Effector CD8-positive, alpha-beta T cell (primary cell): Measurements from ENCODE around the gene BEX2.
"Not testable (repeated sequence)": the region's sequence is repeated elsewhere in the genome, so short reads cannot be mapped to it uniquely, and the experiment has no call there.

Source experiments
- DNase-seq: peaks from one replicate; lab custom pipeline; 2025; lab: John Stamatoyannopoulos, UW
- total RNA-seq, 4 experiments: gene quantifications; one replicate each; lab custom pipeline; 2026; lab: John Stamatoyannopoulos, UW

Gene BEX2
- total RNA-seq, result 10.4 to 17.2 (median 13.3) reads per million in 4 experiments

DNA sequence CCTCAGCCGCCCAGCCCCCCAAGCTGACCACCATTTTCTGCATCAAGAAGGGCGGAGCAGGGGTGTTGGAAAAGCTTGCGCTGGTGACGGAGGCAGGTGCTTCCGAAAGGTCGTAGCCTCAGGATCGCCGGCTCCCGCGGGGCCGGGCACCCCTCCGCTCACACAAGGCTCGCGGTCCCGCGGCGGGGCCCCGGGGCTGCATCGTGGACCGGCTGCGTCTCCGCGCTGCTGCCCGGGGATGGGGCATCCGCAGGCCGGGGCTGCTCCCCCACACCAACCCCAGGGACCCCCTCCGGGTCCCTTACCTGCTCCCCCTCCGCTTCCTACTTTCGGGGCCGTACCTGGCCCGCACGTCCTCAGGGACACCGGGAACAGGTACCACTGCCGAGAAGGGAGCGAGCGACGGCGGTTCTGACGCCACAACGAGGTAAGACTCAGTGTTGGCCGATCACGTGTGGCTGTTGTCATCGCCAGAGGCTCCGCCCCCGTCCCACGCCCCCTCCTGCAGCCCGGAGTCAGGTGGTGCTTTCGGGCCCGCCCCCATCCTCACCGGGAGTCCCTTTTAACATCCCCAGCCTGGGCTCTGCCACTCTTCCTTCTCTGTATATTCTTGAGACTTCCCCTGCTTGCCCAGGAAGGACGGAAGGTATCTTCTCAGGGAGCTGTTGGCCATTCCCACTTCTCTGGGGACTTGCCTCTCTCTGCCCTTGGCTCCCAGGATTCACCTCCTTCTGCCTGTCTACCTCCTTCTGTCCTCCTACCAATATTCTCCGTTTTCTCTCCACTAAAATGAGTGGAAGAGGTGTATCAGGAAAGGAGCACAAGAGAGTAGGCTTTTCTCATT, at the start of gene BEX2:
BEX2 (minus strand) TSS at position 436 of the 844 bp plus-strand sequence. CDS start 1,014 bp downstream, outside the sequence.
- peak; percentile 72 for DNase-seq

- DNase-seq, result no peak
Observed at GRCh38 chrX:103360092-103360491, 49.3 kb upstream of the BEX2 start.

GRCh38 chrX:103359605-103360004, 48.8 kb upstream of the BEX2 start:
- not testable (repeated sequence) for DNase-seq

- no peak for DNase-seq
Observed at GRCh38 chrX:103357871-103358270, 47.1 kb upstream of the BEX2 start.

- no peak for DNase-seq
Observed at GRCh38 chrX:103356858-103357257, 46.1 kb upstream of the BEX2 start.

DNA sequence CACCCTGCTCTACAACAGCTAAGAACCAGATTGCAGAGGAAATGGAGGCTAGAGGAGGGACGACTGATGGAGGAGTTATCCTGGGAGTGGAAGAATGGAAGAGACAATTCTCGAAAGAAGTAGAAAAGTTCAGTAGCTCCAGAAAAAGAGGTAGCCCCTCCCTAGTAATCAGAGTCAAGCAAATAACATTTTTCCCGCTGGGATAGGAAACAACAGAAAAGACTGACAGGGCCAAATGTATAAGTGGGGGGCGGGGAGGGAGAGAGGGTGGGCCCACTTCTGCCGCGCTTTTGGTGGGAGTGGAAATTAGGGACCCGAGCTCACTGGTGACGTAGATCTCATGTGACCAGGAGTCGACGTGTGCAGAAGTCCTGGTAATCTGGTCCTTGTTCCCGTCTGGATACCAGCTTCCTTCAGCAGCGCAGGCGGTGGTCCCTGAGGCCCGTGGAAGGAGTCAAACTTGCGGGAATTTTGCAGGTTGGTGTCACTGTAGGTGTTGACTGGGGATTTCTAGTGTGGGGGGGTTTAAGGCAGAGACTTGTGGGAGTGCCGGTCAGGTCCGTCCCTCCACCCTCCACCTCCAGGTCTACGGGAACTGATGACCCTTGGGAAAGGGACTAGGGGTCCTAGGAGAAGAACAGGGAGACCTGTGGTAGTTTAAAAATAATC, 45.5 kb upstream of the BEX2 start, which contains the start of gene TCEAL9:
TCEAL9 (plus strand) TSS at position 377 of the 669 bp plus-strand sequence. CDS start 1,179 bp downstream, outside the sequence.
- DNase-seq, result no peak

- no peak for DNase-seq
Observed at GRCh38 chrX:103347682-103348397, 37.0 kb upstream of the BEX2 start.

- DNase-seq, result no peak
Observed at GRCh38 chrX:103344606-103345005, 33.8 kb upstream of the BEX2 start.

DNA sequence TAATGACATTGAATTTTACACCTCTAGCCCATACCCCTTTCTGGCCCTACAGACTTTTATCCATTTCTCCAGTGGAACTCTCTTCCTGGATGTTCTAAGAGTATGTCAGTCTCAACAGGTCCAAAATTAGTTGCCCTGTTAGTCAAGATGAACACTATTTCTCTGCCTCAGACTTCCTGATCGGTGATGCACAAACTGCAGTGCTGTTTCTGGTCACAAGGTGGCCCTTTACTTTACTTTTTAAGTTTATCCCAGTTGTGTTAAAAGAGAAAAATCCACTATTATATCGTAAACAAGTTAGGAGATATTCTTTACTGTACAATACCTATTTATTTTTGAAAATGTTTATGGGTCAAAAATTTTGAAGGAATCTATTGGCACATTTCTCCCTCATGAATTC, 32.3 kb upstream of the BEX2 start:
- DNase-seq, result peak; percentile 2

DNA sequence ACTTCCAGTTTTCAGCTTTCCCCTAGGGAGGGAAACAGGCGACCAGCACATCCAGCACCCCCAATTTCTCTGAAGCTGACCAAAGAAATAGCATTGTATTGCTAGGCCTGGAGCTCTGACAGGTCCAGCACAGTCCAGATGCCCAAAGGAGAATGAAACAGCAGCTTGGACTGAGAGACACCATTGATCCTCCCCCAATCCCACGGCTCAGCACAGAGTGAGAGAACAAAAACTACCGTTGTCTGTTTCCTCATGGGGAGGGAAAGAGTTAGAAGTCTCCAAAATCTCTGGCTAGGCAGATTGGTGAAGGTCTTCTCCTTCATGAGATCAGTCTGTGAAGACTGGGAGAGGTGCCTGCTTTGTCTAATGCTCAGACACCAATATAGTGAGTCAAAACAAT, 27.9 kb upstream of the BEX2 start:
- no peak for DNase-seq

DNA sequence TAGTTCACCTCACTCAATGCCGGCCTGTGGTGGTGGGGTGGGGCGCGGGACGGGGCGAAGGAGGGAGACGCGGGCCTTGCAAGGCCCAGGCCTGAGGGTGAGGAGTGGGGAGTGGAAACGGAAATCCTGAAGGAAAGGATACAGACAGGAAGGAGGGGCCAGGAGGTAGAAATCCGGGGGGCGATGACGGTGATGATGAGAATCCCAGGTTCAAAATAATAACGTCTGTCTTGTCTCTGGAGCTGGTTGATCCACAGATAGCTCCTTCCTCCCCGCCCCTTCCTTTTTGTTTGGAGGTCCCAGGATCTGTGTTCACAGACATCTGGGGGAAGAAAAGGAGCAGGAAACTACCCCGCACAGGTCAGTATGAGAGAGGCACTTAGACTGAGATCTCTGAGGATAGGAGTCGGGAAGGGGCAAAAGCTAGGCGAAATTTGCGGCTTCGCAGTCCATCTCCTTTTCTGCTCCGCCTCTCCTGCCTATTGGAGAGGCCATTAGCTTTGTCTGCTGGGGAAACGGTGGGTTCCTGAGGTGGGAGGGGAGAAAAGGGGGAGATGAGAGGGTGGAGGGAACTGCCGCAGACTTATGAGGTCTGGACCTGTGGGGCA, 20.0 kb upstream of the BEX2 start:
- DNase-seq, result no peak

DNA sequence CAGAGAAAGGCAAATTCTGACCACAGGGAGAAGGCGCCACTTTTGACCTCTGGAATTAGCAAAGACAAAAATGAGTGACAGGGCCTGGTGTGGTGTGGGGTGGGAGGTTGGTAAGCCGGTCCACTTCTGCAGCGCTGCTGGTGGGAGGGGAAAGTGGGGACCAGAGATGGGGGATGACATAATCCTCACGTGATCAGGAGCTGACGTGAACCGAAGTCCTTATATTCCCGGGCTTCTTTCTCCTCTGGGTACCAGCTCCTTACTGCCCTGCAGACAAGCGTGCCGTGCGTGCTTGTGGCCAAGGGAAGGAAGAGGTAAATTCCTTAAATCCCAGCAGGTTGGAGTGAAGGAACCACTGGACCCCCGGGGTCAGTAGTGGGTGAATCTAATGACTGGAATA, 19.2 kb upstream of the BEX2 start, which contains the start of gene TCEAL7:
TCEAL7 (plus strand) TSS at position 249 of the 400 bp plus-strand sequence. CDS start 1,165 bp downstream, outside the sequence.
- no peak for DNase-seq

DNA sequence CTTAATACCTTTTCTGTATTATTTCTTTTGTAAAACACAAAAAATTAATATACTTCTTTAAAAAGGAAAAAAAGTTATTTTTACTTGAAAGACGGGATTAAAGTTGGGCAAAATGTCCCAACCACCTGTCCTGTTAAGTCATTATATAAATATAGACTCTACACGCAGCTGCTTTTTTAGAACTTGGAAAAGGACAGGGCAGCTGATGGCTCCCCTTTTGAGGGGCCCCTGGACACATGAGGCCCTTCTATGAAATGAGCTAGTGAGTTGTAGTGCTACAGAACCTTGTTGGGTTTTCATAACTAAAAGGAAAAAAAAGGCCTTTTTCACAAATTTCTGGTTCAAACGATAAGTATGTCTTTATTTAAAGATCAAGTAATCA, 600 bp upstream of the BEX2 start:
- no peak for DNase-seq

DNA sequence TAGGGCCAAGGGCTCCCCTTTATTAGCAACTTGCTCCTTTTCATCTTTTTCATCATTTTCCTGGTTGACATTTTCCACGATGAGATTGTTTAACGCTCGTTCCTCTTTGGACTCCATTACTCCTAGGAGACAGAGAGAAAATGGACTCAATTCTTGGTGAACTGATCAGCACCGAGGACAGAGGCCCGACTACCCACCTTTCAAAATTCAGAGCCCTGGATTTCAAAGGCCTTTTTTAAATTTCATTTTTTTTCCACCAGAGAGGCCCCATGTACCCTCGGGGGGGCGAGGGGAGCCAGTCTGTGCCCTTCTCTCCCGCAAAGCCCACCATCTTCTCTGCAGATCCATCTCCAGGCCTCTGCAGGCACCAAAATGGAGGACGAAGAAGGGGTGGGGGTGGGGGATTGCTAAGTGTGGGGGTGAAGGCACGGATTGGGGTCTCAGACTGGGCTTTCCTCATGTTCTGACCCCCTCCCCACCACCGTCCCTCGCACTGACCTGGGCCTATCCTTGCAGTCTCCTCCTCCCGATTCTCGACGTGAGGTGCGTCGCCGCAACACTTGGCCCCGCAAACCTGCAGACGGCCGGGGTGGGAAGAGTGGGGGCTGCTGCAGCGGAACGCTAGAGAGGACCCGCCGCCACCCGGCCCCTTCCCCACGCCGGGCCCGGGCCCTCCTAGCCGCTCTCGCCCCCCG, 783 bp downstream of the BEX2 start:
- no peak for DNase-seq

GRCh38 chrX:103305666-103306065, 5.1 kb downstream of the BEX2 start:
- not testable (repeated sequence) for DNase-seq

- DNase-seq, result no peak
Observed at GRCh38 chrX:103304705-103305104, 6.1 kb downstream of the BEX2 start.

GRCh38 chrX:103293118-103293517, 17.7 kb downstream of the BEX2 start:
- DNase-seq, result no peak

- DNase-seq, result no peak
Observed at GRCh38 chrX:103279624-103280023, 31.2 kb downstream of the BEX2 start.

GRCh38 chrX:103276581-103277002, 34.2 kb downstream of the BEX2 start, which contains the start of gene TCEAL5:
Gene TCEAL5 (minus strand): TSS chrX:103276750. CDS start chrX:103274563, 2,187 bp downstream.
- no peak for DNase-seq

- no peak for DNase-seq
Observed at GRCh38 chrX:103275947-103276567, 34.7 kb downstream of the BEX2 start.

DNA sequence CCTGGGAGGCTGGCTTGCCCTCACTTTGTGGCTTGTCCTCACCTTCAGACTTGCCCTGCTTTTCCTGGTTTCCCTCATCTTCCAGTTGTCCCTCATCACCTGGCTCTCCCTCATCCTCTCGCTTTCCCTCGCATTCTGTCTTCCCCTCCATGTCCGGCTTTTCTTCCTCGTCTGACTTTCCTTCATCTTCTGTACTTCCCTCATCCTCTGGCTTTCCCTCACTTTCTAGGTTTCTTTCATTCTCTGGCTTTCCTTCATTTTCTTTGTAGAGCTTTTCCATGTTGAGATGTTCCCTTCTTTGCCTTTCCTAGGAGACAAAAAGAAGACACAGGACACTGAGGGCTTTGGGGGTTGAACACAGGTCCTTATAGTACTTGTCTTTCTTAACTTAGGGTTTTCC, 36.5 kb downstream of the BEX2 start:
- no peak for DNase-seq
